OCI-LY7 (cell line): Measurements from ENCODE around the gene MAL. TPM values are rescaled to one million over a fixed set of nuclear protein-coding genes. Genes with fewer than 3 reads are reported as not detected.

ENCODE experiments used
- BruUV-seq: library from RNA; stranded (reverse); fragments of 400-500 nt; replicated peaks from 2 replicates; lab custom pipeline; 2021; lab: Mats Ljungman, UMichigan
- CTCF ChIA-PET: fragments of 300-600 bp; sonication (Branson Sonifier 250); formaldehyde crosslinking; loops from one replicate; lab custom pipeline; 2022; ENCODE audit warnings: antibody characterized with exemption; ENCODE audit not compliant: unreplicated experiment; lab: Charles Lee
- POLR2A ChIA-PET: fragments of 300-600 bp; sonication (Branson Sonifier 250); formaldehyde crosslinking; loops from one replicate; lab custom pipeline; 2022; ENCODE audit warnings: antibody characterized with exemption; lab: Charles Lee
- DNase-seq: peaks from one replicate; pipeline ENCODE4 v3.0.0-alpha.2; 2015; ENCODE audit warnings: low spot score
- H2AFZ ChIP-seq: fragments of 200-600 bp; sonication (generic), shearing (Covaris generic); 2 replicates; pipeline ENCODE4 v1.6.1; 2014; ENCODE audit warnings: mild to moderate bottlenecking, antibody characterized with exemption, low read length, moderate library complexity
- H3K27ac ChIP-seq: fragments of 200-600 bp; sonication (generic); 2 replicates; pipeline ENCODE4 v1.5.1; 2014; ENCODE audit warnings: mixed run types, low read depth, mild to moderate bottlenecking, moderate library complexity, low read length, inconsistent platforms; ENCODE audit not compliant: poor library complexity, severe bottlenecking
- H3K36me3 ChIP-seq: fragments of 200-600 bp; sonication (generic); 2 replicates; pipeline ENCODE4 v1.6.1; 2014; ENCODE audit warnings: mild to moderate bottlenecking, antibody characterized with exemption, low read length, moderate library complexity, mixed read lengths; ENCODE audit not compliant: insufficient read depth
- H3K4me1 ChIP-seq: fragments of 200-600 bp; sonication (generic); 2 replicates; pipeline ENCODE4 v1.5.1; 2014; ENCODE audit warnings: mild to moderate bottlenecking, low read length; ENCODE audit not compliant: insufficient read depth, poor library complexity, severe bottlenecking
- H3K4me2 ChIP-seq: fragments of 200-600 bp; sonication (generic); 2 replicates; pipeline ENCODE4 v1.6.1; 2014; ENCODE audit warnings: mild to moderate bottlenecking, low read length
- H3K4me3 ChIP-seq: fragments of 200-600 bp; sonication (generic); 2 replicates; pipeline ENCODE4 v1.5.1; 2014; ENCODE audit warnings: mild to moderate bottlenecking, low read depth, low read length; ENCODE audit not compliant: poor library complexity, severe bottlenecking
- H3K79me2 ChIP-seq: fragments of 200-600 bp; sonication (generic); 2 replicates; pipeline ENCODE4 v1.6.1; 2016; ENCODE audit warnings: low read depth, mild to moderate bottlenecking, low read length, moderate library complexity, mixed read lengths; ENCODE audit not compliant: insufficient read depth
- H3K9me2 ChIP-seq: fragments of 200-600 bp; sonication (generic); 2 replicates; pipeline ENCODE4 v1.6.1; 2016; ENCODE audit warnings: mild to moderate bottlenecking, low read length, mixed read lengths; ENCODE audit not compliant: insufficient read depth
- H3K9me3 ChIP-seq: fragments of 200-600 bp; sonication (generic); 2 replicates; pipeline ENCODE4 v1.6.1; 2014; ENCODE audit warnings: mild to moderate bottlenecking, mixed run types, low read length, mixed read lengths
- H4K20me1 ChIP-seq: fragments of 200-600 bp; sonication (generic); 2 replicates; pipeline ENCODE4 v1.6.1; 2014; ENCODE audit warnings: mild to moderate bottlenecking, antibody characterized with exemption, low read length, moderate library complexity, mixed read lengths; ENCODE audit not compliant: insufficient read depth
- EZH2phosphoT487 ChIP-seq: fragments of 200-600 bp; sonication (generic); IDR thresholded peaks from 2 replicates; pipeline ENCODE4 v1.6.1; 2018; ENCODE audit warnings: low read depth, borderline replicate concordance, mild to moderate bottlenecking, mixed run types, antibody characterized with exemption, low read length, moderate library complexity, mixed read lengths
- intact Hi-C: fragments of 100-400 bp; cut with micrococcal nuclease; formaldehyde crosslinking; loops from one replicate; pipeline ENCODE4 v1.10.0; 2022; ENCODE audit not compliant: unreplicated experiment
- total RNA-seq, 2 experiments: library from RNA; depleted of rRNA in 1 of 2; stranded (reverse); fragments of >200 nt in 1 of 2; shearing (Covaris generic) in 1 of 2; gene quantifications; 2 replicates each; pipeline ENCODE4 v1.2.3, GENCODE V29; 2014 to 2022
- TF ChIP-seq, protein P1 (sequence below): fragments of 200-600 bp; sonication (generic); conservative IDR thresholded peaks from 2 replicates; pipeline ENCODE4 v1.5.1; 2014; ENCODE audit warnings: mild to moderate bottlenecking, antibody characterized with exemption, low read length, moderate library complexity, mixed read lengths

The MAL gene
- total RNA-seq, 2 experiments from 2014 or later = not detected

DNA sequence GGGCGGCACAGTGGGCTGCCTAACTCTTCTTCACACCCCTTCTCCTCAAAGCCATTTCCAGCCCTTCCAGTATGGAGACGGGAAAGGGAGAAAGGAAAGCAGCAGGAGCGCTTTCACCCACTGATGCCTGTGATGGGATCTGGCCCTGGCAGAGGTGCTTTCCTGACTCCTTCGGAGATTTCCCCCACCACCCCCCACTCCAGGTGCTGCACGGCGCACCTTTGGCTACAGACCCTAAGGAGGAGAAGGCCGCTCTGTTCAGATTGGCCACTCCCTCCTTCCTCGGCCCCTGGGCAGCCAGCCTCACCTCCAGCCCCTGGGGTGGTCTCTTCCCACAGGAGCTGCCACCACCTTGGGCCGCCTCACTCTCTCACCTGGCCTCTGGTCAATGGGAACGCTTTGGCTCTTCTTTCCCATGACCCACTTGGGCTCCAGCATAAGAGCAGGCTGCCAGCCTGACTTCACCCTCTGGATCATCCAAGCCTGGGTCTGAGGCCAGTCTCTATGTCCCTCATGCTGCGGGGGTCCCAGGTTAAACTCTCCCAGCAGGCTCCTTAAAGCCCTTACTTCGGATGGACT, 18.4 kb upstream of the MAL start:
- Histone ChIP-seq H3K9me2 (no peaks in the 10 kb centered on the region), H3K27ac (no peak overlapping the region), H3K4me3 (no peak overlapping the region), H3K4me1 (no peaks in the 10 kb centered on the region), H2AFZ (no peak overlapping the region), H3K9me3 (no peaks in the 10 kb centered on the region), H3K4me2 (no peak overlapping the region), H3K36me3 (no peaks in the 10 kb centered on the region), H4K20me1 (no peaks in the 10 kb centered on the region), H3K79me2 (no peaks in the 10 kb centered on the region)
- no peak for DNase-seq
- CTCF ChIA-PET = no interaction called here
- TF ChIP-seq, protein P1, sequence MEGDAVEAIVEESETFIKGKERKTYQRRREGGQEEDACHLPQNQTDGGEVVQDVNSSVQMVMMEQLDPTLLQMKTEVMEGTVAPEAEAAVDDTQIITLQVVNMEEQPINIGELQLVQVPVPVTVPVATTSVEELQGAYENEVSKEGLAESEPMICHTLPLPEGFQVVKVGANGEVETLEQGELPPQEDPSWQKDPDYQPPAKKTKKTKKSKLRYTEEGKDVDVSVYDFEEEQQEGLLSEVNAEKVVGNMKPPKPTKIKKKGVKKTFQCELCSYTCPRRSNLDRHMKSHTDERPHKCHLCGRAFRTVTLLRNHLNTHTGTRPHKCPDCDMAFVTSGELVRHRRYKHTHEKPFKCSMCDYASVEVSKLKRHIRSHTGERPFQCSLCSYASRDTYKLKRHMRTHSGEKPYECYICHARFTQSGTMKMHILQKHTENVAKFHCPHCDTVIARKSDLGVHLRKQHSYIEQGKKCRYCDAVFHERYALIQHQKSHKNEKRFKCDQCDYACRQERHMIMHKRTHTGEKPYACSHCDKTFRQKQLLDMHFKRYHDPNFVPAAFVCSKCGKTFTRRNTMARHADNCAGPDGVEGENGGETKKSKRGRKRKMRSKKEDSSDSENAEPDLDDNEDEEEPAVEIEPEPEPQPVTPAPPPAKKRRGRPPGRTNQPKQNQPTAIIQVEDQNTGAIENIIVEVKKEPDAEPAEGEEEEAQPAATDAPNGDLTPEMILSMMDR = no peak
- no peak for TF ChIP-seq EZH2phosphoT487
- no TSS peak for BruUV-seq
- POLR2A ChIA-PET = no interaction called here
- intact Hi-C loops = no loop called here

DNA sequence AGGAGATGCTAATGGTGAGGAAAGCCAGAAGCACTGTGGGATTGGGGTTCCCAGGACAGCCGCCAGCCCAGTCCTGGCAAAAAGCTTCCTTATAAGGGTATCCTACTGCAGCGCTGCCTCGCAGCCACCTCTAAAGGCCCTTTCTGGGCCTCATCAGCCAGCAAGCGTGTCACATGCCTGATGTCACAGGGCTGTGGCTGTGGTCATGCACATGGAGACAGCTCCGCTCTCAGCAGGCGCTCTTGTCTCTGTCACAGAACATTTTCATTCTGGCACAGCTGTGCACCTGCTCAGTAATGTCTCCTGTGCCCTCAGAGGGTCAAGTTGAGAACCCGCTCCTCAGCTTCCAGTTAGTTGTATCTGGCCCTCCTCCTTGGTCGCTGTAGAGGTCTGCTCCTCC, 17.7 kb upstream of the MAL start:
- Histone ChIP-seq H3K4me1 (no peaks in the 10 kb centered on the region), H3K27ac (no peak overlapping the region), H3K4me3 (no peak overlapping the region), H3K9me3 (no peaks in the 10 kb centered on the region), H3K36me3 (no peaks in the 10 kb centered on the region), H4K20me1 (no peaks in the 10 kb centered on the region), H2AFZ (no peak overlapping the region), H3K4me2 (no peak overlapping the region), H3K79me2 (no peaks in the 10 kb centered on the region), H3K9me2 (no peaks in the 10 kb centered on the region)
- POLR2A ChIA-PET = no interaction called here
- no TSS peak for BruUV-seq
- CTCF ChIA-PET = no interaction called here
- TF ChIP-seq EZH2phosphoT487 = no peak
- TF ChIP-seq, protein P1 = no peak
- intact Hi-C loops = no loop called here
- no peak for DNase-seq

DNA sequence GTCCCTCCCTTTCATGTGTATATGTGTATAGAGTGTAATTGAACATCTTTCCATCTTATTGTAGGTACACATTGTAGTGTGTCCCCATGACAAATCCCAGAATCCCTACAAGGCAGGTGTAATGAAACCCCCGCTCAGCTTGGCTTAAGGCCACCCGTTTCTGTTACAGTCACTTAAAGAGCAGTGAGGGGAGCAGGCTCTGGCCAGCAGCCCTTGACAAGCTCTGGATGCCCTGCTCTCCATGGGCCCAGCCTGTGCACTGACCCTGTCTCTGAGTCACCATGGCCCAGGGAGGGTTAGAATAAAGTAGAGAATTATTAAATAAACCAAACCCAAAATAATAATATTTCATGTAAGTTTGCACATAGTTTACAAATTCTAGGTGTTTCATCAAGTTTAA, 17.2 kb upstream of the MAL start:
- no peak overlapping the region for H3K27ac ChIP-seq
- H3K79me2 ChIP-seq = no peaks in the 10 kb centered on the region
- no peaks in the 10 kb centered on the region for H4K20me1 ChIP-seq
- no peak for DNase-seq
- no peak overlapping the region for H3K4me3 ChIP-seq
- intact Hi-C loops = no loop called here
- ChIA-PET POLR2A (no interaction called here), CTCF (no interaction called here)
- no peaks in the 10 kb centered on the region for H3K9me2 ChIP-seq
- no peak overlapping the region for H3K4me2 ChIP-seq
- no peaks in the 10 kb centered on the region for H3K9me3 ChIP-seq
- TF ChIP-seq, protein P1 = no peak
- TF ChIP-seq EZH2phosphoT487 = no peak
- no peaks in the 10 kb centered on the region for H3K36me3 ChIP-seq
- no peaks in the 10 kb centered on the region for H3K4me1 ChIP-seq
- H2AFZ ChIP-seq = no peak overlapping the region
- no TSS peak for BruUV-seq
